Testis (tissue), 2 donors: ENCODE results near the gene CCDC188.

ENCODE experiments used
- POLR2A ChIP-seq: fragments of 450-650 bp; IDR thresholded peaks from one replicate; pipeline ENCODE4 v1.6.1; 2017; ENCODE audit warnings: antibody characterized with exemption, mild to moderate bottlenecking, moderate library complexity
- TF ChIP-seq, protein P1 (sequence below), 3 experiments: fragments of 450-650 bp in 2 of 3; fragments of 200-600 bp in 1 of 3; sonication (generic) in 1 of 3; IDR thresholded peaks; one replicate each; pipeline ENCODE4 v1.5.1; 2016 to 2019; ENCODE audit warnings: antibody characterized with exemption in 3 of 3, mild to moderate bottlenecking in 2 of 3, moderate library complexity in 1 of 3

DNA sequence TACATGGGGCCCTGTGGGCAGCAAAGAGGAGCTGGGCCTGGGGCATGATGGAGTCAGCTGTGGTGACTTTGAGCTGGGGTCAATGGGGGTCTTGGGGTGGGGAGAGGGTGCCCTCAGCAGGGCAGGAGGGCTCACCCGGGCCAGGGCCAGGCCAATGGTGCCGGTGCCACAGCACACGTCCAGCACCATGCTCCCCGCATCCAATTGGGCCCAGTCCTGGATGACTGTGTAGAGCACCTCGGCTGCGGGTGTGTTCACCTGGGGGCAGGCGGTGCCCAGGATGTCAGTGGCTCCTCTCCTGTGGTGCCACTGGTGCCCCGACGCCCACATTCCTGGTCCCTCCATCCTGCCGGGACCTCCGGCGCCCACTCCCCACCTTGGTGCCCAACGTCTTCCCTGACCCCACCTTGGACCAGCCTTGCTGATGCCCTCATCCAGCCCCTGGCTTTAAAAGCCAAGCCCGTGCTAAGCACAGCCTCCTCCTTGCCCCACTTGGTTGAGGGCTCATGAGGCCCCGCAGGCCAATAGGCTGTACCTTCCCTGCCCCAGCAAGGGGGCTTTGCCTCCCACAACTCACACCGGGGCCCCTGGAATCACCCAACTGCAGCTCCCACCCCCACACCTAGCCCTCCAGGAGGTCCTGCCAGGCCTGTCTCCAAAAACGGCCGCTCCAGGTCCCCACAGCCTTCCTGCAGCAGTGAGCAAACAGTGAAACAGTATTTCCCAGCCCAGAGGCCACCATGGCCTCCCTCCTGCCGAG, 37.1 kb downstream of the CCDC188 start:
- TF ChIP-seq POLR2A: no peak
- TF ChIP-seq, protein P1, sequence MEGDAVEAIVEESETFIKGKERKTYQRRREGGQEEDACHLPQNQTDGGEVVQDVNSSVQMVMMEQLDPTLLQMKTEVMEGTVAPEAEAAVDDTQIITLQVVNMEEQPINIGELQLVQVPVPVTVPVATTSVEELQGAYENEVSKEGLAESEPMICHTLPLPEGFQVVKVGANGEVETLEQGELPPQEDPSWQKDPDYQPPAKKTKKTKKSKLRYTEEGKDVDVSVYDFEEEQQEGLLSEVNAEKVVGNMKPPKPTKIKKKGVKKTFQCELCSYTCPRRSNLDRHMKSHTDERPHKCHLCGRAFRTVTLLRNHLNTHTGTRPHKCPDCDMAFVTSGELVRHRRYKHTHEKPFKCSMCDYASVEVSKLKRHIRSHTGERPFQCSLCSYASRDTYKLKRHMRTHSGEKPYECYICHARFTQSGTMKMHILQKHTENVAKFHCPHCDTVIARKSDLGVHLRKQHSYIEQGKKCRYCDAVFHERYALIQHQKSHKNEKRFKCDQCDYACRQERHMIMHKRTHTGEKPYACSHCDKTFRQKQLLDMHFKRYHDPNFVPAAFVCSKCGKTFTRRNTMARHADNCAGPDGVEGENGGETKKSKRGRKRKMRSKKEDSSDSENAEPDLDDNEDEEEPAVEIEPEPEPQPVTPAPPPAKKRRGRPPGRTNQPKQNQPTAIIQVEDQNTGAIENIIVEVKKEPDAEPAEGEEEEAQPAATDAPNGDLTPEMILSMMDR (IDR thresholded peaks at IDR 0.05): no peak
